ENCODE measurements around the gene RDH12.

GRCh38 chr14:67718265-67718664 is 16.6 kb downstream of the RDH12 start:
- TF ChIP-seq SNAI2 (CRISPR knock-in tag; IDR thresholded peaks at IDR 0.05) (no peak), ZC3H10 (CRISPR knock-in tag; IDR thresholded peaks at IDR 0.05) (no peak), ESRRG (CRISPR knock-in tag; IDR thresholded peaks at IDR 0.05) (no peak), ZFP3 (CRISPR knock-in tag; IDR thresholded peaks at IDR 0.05) (no peak), PPARA (CRISPR knock-in tag; IDR thresholded peaks at IDR 0.05; ENCODE audit: borderline replicate concordance) (no peak), ZFP30 (CRISPR knock-in tag; IDR thresholded peaks at IDR 0.05) (no peak)
- TF ChIP-seq, protein P1, sequence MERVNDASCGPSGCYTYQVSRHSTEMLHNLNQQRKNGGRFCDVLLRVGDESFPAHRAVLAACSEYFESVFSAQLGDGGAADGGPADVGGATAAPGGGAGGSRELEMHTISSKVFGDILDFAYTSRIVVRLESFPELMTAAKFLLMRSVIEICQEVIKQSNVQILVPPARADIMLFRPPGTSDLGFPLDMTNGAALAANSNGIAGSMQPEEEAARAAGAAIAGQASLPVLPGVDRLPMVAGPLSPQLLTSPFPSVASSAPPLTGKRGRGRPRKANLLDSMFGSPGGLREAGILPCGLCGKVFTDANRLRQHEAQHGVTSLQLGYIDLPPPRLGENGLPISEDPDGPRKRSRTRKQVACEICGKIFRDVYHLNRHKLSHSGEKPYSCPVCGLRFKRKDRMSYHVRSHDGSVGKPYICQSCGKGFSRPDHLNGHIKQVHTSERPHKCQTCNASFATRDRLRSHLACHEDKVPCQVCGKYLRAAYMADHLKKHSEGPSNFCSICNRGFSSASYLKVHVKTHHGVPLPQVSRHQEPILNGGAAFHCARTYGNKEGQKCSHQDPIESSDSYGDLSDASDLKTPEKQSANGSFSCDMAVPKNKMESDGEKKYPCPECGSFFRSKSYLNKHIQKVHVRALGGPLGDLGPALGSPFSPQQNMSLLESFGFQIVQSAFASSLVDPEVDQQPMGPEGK (CRISPR knock-in tag; IDR thresholded peaks at IDR 0.05; ENCODE audit: borderline replicate concordance), result no peak
- TF ChIP-seq, protein P2, sequence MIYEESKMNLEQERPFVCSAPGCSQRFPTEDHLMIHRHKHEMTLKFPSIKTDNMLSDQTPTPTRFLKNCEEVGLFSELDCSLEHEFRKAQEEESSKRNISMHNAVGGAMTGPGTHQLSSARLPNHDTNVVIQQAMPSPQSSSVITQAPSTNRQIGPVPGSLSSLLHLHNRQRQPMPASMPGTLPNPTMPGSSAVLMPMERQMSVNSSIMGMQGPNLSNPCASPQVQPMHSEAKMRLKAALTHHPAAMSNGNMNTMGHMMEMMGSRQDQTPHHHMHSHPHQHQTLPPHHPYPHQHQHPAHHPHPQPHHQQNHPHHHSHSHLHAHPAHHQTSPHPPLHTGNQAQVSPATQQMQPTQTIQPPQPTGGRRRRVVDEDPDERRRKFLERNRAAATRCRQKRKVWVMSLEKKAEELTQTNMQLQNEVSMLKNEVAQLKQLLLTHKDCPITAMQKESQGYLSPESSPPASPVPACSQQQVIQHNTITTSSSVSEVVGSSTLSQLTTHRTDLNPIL (CRISPR knock-in tag; IDR thresholded peaks at IDR 0.05; ENCODE audit: low read depth), result no peak
